GM18499 (cell line): ENCODE data around the gene PFAS.

ENCODE experiments used
- ATAC-seq: cut with Tn5 transposase; IDR thresholded peaks from one replicate; pipeline ENCODE4 v1.9.1; 2021; ENCODE audit warnings: moderate number of reproducible peaks; ENCODE audit not compliant: insufficient read depth, unreplicated experiment

The PFAS gene

DNA sequence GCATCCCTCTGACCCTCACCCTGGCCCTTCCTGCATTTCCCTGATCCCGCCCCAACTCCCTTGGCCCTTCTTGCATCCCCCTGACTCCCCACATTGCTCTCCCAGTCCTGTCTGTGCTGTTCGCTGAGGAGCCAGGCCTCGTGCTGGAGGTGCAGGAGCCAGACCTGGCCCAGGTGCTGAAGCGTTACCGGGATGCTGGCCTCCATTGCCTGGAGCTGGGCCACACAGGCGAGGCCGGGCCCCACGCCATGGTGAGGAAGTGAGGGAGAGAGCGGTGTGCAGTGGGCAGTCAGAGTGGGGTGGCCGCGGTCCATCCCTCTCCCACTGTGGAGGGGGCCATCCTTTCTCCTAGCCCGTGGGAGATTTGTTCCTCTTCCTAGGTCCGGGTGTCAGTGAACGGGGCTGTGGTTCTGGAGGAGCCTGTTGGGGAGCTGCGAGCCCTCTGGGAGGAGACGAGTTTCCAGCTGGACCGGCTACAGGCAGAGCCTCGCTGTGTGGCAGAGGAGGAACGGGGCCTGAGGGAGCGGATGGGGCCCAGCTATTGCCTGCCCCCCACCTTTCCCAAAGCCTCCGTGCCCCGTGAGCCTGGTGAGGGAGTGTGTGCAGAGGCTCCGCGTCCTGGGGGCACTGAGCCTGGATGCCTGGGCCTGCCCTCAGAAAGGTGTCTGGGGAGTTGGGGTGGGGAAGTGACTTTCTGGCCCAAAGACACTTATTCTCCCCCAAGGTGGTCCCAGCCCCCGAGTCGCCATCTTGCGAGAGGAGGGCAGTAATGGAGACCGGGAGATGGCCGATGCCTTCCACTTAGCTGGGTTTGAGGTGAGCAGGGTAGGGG, 17.8 kb downstream of the PFAS start:
- ATAC-seq: no peak

DNA sequence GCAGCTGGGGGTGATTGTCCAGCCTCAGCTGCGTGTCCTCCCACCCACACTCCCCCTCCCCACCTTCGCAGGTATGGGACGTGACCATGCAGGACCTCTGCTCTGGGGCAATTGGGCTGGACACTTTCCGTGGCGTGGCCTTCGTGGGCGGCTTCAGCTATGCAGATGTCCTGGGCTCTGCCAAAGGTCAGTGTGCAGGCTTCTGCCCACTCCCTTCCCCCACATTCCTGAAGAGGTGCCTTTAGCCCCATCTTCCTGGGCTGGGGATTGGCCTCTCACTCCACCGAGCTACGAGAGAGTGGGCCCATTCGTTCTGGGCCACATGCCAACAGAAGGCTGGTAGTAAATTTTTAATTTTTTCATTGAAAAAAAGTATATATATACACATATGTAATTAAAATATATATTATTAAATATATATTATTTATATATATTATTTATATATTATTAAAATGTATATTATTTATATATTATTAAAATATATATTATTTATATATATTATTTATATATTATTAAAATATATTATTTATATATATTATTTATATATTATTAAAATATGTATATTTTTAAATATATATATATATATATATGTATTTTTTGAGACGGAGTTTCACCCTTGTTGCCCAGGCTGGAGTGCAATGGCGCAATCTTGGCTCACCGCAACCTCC, 18.5 kb downstream of the PFAS start:
- no peak for ATAC-seq

DNA sequence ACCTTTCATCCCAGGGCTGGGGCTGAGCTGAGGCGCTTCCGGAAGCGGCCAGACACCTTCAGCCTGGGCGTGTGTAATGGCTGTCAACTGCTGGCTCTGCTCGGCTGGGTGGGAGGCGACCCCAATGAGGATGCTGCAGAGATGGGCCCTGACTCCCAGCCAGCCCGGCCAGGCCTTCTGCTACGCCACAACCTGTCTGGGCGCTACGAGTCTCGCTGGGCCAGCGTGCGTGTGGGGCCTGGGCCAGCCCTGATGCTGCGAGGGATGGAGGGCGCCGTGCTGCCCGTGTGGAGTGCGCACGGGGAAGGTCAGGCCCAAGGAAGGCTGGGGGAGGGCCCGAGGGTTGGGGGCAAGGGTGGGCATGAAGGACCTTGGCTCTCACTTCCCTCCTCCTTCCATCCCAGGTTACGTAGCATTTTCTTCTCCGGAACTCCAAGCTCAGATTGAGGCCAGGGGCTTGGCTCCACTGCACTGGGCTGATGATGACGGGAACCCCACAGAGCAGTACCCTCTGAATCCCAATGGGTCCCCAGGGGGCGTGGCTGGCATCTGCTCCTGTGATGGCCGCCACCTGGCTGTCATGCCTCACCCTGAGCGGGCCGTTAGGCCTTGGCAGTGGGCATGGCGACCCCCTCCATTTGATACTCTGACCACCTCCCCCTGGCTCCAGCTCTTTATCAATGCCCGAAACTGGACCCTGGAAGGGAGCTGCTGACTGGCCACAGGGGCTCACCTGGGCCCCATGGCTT, 19.6 kb downstream of the PFAS start:
- ATAC-seq: no peak

DNA sequence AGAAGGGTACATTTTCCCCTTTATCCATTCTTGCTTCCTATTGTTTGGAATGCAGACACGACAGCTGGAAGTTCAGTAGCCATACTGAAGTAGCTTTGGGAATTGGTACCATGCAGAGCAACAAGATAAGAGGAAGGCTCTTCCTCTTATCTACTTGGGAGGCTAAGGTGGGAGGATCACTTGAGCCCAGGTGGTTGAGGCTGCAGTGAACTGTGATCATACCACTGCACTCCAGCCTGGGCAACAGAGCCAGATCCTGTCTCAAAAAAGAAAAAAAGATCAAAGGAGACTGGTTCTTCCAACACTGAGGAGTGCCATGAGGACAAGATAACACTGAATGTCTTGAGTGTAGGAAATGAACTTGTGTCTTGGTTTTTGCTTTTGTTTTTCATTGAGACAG, 23.3 kb downstream of the PFAS start:
- no peak for ATAC-seq

DNA sequence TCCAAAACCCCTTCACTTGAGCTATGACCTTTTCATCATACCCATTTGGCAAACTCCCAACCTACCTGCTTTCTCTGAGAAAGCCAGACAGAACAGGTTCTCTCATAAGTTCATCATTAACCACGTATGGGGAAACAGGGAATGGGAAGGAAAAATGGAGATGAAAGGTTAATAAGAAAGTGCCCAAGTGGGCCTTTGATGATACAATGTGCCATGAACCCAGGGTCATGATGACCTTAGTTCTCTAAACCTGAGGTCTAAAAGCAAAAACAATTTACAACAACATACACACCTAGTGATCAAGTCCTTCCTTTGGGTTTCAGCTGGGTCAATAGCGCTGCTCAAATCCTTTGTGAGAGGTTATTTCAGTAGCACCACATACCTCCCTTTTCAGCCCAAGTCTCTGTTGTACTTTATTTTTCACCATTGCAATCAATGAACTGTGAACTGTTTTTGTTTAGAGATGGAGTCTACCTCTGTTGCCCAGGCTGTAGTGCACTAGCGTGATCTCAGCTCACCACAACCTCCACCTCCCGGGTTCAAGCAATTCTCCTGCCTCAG, 24.9 kb downstream of the PFAS start:
- no peak for ATAC-seq

DNA sequence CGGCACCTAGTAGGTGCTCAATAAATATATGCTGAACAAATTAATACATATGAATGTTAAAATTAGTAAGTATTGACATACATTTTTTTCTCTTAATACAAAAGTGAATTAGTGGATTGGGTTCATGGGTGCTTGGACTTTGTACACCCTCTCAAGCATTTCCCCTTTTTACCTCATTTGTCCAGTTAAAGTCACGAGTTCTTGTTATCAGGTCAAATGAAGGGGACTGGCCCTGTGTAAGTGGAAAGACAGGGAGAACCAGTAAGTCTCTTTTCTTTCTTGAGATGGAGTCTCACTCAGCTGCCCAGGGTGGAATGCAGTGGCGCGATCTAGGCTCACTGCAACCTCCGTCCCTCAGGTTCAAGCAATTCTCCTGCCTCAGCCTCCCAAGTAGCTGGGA, 25.7 kb downstream of the PFAS start:
- ATAC-seq: no peak

DNA sequence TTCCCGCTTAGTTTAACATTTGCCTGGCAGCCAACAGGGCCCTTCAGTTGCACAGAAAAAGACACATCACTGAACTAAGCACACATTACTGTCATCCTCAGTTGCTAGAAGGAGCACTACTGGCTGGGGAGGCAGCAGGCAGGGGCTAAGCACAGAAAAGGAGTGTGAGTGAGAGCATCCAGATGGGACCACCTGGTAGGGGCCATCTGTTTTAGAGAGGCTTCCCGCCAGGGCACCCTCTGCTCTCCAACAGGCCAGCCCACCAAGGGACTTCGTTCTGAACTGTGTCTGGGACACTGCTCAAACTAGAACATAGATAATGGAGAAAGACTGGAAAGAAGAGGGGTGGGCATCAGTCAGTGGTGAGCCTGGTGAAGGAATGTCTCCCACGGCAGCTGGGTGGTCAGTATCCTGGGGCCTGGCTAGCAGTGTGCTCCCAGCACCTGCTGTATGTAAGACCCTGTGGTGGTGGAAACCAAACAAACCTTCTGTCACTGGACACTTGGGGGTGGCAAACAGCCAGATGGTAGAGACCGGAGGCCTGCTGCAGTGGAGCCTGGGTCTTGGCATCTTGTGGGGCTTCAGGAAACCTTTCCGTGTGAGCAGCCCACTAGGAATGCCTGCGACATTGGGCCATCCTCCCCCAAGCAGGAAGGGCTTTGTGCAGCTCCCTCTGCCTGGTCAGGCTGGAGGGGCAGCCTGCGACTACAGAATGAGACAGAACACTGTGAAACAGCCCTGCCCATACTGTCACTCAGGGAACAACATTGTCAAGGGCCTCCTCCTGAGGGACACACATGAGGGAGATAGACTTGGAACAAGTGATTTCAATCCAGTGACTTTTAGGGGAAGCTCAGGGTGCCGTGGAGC, 26.6 kb downstream of the PFAS start:
- ATAC-seq: no peak

DNA sequence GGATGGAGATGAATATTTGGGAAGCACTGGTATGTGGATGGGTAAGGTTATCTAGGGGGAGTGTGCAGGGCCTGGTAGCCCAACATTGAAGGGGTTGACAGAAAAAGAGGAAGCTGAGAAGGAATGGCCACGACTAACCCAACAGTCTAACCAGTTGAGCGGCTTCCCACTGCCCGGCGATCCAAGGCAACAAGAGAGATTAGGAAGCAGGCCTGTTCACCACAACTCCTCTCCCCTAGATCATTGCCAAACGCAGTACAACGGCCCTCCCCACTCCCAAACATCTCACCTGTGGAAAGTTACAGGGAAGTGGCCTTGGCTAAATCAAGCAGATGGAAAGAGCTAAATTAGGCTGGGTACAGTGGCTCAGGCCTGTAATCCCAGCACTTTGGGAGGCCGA, 28.2 kb downstream of the PFAS start:
- ATAC-seq: no peak

DNA sequence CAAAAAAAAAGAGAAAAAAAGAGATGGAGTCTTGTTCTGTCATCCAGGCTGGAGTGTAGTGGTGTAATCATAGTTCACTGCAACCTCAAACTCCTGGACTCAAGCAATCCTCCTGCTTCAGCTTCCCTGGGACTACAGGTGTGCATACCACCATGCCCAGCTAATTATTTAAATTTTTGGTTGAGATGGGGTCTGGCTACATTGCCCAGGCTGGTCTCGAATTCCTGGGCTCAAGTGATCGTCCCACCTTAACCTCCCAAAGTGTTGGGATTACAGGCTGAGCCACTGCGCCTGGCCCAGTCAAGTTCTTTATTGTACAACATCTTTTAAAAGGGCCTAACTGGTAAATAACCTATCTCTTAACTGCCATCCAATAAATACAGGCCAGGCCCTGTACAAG, 33.3 kb downstream of the PFAS start:
- no peak for ATAC-seq

DNA sequence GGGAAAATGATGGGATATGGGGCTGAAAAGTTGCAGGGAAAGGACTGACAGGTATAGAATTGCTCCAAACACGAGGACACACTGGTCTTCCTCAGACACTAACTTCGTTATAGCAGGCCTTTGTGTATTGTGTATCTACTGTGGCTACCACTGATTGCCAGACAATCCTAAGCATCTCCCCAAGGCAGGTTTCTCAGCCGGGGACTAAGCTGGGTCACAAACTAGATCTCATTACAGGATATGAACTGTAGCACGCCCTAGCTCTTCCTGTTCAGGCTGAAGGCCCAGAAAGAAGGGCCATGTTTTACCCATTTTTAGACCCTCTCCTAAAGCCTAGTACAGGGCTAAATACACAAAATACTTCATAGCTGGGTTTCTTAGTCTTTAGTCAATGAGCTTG, 34.3 kb downstream of the PFAS start:
- no peak for ATAC-seq

DNA sequence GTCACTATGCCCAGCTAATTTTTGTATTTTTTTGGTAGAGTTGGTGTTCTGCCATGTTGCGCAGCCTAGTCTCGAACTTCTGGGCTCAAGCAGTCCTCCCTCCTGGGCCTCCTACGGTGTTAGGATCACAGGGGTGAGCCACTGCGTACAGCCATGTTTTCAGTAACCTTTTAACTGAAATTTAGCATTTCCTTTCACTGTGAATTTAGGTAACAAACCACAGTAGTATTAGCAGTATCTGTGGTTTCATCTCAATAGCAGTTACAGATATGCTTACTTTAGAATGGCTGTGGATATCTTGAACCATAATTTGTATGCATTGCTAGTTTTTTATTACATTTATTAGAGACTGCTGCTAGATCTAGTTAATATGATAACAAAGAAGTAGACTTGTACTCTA, 35.0 kb downstream of the PFAS start:
- ATAC-seq: no peak

DNA sequence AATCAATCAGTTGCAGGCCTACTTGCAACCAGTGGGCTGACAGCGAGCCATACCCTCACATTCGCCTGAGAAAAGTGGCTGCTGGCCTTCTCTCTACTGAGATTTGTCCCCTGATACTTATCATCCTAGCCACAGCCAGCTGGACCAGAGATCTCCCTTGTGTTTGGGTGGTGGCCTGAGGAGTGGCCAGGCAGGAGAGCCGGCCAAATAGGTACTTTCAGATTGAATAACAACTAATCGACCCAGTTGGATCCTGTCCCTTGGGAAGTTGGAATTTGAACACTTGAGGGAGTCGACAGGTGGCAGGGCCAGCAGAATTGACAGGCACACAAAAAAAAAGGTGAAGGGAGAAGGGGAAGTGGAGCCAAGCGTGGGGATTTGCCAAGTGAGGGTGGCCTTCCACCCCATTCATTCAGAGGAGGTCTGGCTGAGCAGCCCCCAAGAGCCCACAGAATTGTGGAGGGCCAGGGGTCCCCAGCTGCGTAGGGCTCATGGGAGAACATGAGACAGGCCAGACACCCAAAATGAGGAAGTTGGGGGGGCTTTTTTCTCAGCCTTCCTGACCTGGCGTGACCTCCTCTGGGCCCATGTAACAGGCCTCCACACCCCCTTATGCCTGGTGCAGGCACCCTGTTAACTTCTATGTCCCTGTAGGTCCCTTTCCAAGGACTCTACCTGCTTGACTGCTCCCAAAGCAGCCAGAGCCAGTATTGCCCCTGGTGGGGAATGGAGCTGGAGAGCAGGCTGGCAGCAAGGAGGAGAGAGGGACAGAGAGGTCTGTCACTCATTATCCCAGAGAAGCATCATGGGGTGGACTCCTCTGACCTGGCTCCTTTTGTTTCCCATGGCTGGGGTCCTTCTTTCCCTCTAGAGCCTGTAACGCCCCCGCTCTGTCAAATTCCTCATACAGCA, 36.4 kb downstream of the PFAS start:
- no peak for ATAC-seq

DNA sequence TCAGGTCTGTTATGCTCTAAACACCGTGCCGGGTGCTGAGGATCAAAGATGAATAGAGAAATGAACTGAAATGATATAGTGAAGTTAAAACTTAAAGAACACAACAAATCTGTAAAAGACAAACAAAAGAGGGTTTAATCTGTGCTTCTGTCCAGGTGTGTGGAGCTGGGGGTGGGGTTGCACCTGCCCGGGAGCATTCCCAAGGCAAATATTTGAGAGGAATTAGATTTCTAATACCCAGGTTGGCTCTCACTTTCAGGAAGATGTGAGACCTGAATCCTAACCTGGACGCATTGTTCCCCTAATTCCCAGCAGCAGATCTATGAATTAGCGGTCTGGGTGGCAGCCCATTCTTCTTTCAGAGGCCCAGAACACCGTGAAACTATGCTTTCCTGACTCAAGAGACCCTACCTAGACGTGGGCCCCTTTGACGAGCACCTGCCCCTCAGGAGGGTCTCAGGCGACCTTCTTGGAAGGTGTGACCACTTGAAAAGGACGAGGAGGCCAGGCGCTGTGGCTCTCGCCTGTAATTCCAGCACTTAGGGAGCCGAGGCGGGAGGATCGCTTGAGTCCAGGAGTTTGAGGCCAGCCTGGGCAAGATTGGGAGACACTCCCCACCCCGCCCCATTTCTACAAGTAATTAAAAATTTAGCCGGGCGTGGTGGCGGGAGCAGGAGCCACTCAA, 38.7 kb downstream of the PFAS start:
- no peak for ATAC-seq

DNA sequence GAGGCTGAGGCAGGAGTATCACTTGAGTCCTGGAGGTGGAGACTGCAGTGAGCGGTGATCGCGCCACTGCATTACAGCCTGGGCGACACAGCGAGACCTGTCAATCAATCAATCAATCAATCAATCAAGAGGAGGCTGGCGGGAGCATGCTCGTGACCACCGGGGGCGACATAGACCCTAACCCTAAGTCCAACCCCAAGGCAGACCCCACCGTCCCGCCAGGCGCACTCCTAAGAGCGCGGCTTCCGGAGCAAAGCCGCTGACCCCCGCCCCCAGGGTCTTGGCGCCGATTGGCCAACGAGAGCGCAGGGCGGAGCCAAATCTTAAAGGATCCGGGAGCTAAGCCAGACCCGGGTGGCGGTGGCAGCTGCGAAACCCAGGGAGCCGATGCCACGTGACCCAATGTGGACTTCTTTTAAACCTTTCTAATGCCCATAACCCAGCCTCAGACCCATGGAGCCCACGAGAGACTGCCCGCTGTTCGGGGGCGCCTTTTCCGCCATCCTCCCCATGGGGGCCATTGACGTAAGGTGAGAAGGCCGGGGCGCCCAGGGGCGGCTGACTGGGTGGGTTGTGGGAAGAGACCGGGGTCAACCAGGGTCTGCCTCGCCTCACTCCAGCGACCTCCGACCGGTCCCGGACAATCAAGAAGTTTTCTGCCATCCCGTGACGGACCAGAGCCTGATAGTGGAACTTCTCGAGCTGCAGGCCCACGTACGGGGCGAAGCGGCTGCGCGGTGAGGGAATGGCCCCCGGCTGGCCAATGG, 39.4 kb downstream of the PFAS start, which contains the start of gene RANGRF:
Gene RANGRF (plus strand): TSS at position 335 of the 767 bp plus-strand sequence. CDS start 119 bp downstream, at position 454.
- ATAC-seq: peak; percentile 58

DNA sequence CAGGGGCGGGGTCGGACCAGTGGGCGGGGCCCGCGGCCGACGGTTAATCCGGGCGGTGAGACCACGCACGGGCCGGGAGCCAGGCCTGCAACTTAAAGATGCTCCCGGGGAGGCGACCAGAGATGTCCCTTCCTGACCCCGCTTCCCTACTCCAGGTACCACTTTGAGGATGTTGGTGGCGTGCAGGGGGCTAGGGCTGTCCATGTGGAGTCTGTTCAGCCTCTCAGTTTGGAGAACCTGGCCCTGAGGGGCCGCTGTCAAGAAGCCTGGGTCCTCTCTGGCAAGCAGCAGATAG, 40.0 kb downstream of the PFAS start:
- no peak for ATAC-seq

DNA sequence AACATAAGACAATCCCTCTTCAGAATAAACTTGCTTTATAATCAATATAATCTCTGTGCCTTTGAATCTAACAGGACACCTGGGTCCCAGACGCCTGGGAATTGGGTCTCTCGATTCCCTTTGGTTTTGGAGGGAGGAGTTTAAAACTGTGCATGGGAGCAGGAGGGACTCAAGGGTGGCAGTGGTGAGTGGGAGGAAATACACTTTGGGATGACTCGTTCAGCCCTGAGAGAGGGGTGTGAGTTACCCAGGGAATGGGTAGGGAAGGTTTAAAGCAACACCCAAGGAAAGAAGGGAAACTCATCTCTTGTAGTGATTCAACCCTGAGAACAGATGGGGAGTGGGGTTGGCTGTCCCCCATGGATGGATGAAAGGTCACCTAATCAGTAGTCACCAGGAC, 41.0 kb downstream of the PFAS start:
- no peak for ATAC-seq

DNA sequence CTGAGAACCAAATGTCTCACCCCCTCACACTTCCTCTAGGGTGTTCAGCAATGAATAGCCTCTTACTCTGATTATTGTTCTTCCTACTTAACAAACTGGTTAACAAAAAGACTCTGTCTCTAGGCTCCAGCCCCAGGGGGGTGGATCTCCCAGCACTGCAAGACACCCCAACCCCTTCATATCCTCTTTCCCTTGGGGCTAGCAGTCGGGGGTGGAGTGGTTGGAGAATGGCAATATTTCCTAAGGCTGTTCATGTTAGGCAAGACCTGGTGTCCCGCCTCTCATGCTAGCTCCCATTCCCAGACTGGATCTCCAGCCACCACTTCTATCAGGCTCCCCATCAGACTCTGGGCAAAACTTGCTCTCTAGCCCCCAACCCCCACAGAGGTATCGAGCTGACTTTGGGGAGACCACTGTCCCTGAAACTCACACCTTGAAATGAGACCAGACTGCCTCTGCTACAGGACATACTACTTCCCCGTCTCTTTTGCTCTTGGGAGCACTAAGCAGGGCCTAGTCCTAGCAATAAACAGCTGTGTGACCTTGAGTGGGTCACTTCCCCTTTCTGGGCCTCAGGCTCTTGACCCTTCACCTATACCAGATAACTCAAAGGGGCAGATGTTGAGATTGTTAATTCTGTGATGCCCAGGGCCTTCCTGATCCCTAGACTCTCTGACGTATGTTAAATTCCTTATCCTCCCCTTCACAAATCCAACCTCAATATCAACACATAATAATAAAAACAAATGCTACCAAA, 43.7 kb downstream of the PFAS start:
- ATAC-seq: no peak
